SU-DHL-6 (cell line): ENCODE data around the gene CHMP6.

Experiments
- H2AFZ ChIP-seq: fragments of 200-600 bp; sonication (generic); 2 replicates; pipeline ENCODE4 v1.6.1; 2014; ENCODE audit warnings: low read depth, mild to moderate bottlenecking, moderate library complexity, mixed read lengths, antibody characterized with exemption, low read length; ENCODE audit not compliant: severe bottlenecking
- H3F3A ChIP-seq: fragments of 200-600 bp; shearing (Covaris generic); 2 replicates; pipeline ENCODE4 v1.6.0; 2016; ENCODE audit warnings: antibody characterized with exemption, mild to moderate bottlenecking; ENCODE audit not compliant: insufficient read depth
- H3K27ac ChIP-seq: fragments of 200-600 bp; sonication (generic); 2 replicates; pipeline ENCODE4 v1.5.1; 2016; ENCODE audit warnings: low read depth, mild to moderate bottlenecking, low read length, moderate library complexity, mixed read lengths
- H3K27me3 ChIP-seq: fragments of 200-600 bp; sonication (generic), shearing (Covaris generic); 2 replicates; pipeline ENCODE4 v1.6.0; 2014; ENCODE audit warnings: mild to moderate bottlenecking, low read length
- H3K36me3 ChIP-seq: fragments of 200-600 bp; sonication (generic); 2 replicates; pipeline ENCODE4 v1.6.1; 2014; ENCODE audit warnings: mild to moderate bottlenecking, low read length, mixed read lengths
- H3K4me2 ChIP-seq: fragments of 300-600, 200-600 bp; shearing (Covaris generic), sonication (generic); 2 replicates; pipeline ENCODE4 v1.6.0; 2014; ENCODE audit warnings: low read length, low read depth, mild to moderate bottlenecking; ENCODE audit not compliant: poor library complexity, severe bottlenecking
- H3K4me3 ChIP-seq: fragments of 200-600 bp; sonication (generic); 2 replicates; pipeline ENCODE4 v1.5.1; 2014; ENCODE audit warnings: antibody characterized with exemption, low read length, mild to moderate bottlenecking, mixed read lengths; ENCODE audit not compliant: insufficient read depth, poor library complexity, severe bottlenecking
- H3K79me2 ChIP-seq: fragments of 200-600 bp; sonication (generic); 2 replicates; pipeline ENCODE4 v1.6.1; 2014; ENCODE audit warnings: mild to moderate bottlenecking, low read length, moderate library complexity; ENCODE audit not compliant: insufficient read depth
- H3K9ac ChIP-seq: fragments of 200-600 bp; sonication (generic); 2 replicates; pipeline ENCODE4 v1.7.0; 2014; ENCODE audit warnings: mild to moderate bottlenecking, low read length
- H3K9me2 ChIP-seq: fragments of 200-600 bp; sonication (generic); replicated peaks from 2 replicates; pipeline ENCODE4 v1.6.1; 2014; ENCODE audit warnings: low read length; ENCODE audit not compliant: insufficient read depth
- H3K9me3 ChIP-seq: fragments of 200-600 bp; sonication (generic); 2 replicates; pipeline ENCODE4 v1.6.1; 2014; ENCODE audit warnings: low read length, mixed read lengths; ENCODE audit not compliant: insufficient read depth
- H4K20me1 ChIP-seq: fragments of 200-600 bp; sonication (generic); 2 replicates; pipeline ENCODE4 v1.6.1; 2014; ENCODE audit warnings: low read depth, mild to moderate bottlenecking, antibody characterized with exemption, low read length, moderate library complexity, mixed read lengths
- CTCF ChIP-seq: fragments of 200-600 bp; sonication (generic); IDR thresholded peaks from one replicate; pipeline ENCODE4 v1.5.1; 2017; ENCODE audit warnings: antibody characterized with exemption, mild to moderate bottlenecking, low read length, moderate library complexity; ENCODE audit not compliant: insufficient read depth, poor library complexity, severe bottlenecking
- EZH2phosphoT487 ChIP-seq: fragments of 200-600 bp; sonication (generic), shearing (Covaris generic); conservative IDR thresholded peaks from 2 replicates; pipeline ENCODE4 v1.6.1; 2018; ENCODE audit warnings: mild to moderate bottlenecking, antibody characterized with exemption, low read length, moderate library complexity, mixed read lengths

CHMP6 gene

GRCh38 chr17:80947200-80947940 is 44.3 kb upstream of the CHMP6 start:
- Histone ChIP-seq H3K9me3 (no peaks in the 10 kb centered on the region), H3K27ac (no peak overlapping the region), H3K27me3 (no peaks in the 10 kb centered on the region), H4K20me1 (no peaks in the 10 kb centered on the region), H3K79me2 (no peaks in the 10 kb centered on the region), H3K36me3 (no peaks in the 10 kb centered on the region), H3K9me2 (no peaks in the 10 kb centered on the region), H3K4me2 (no peak overlapping the region), H3F3A (no peaks in the 10 kb centered on the region), H3K9ac (no peak overlapping the region), H2AFZ (no peak overlapping the region), H3K4me3 (no peak overlapping the region)
- no peak for TF ChIP-seq CTCF
- TF ChIP-seq EZH2phosphoT487, result no peak

- no peak overlapping the region for H2AFZ ChIP-seq
- H3F3A ChIP-seq, result no peaks in the 10 kb centered on the region
- H3K36me3 ChIP-seq, result no peaks in the 10 kb centered on the region
- no peaks in the 10 kb centered on the region for H3K79me2 ChIP-seq
- H3K27ac ChIP-seq, result no peak overlapping the region
- no peak overlapping the region for H3K4me2 ChIP-seq
- H3K4me3 ChIP-seq, result no peak overlapping the region
- no peaks in the 10 kb centered on the region for H3K9me2 ChIP-seq
- no peak overlapping the region for H3K9ac ChIP-seq
- H3K27me3 ChIP-seq, result no peaks in the 10 kb centered on the region
- no peaks in the 10 kb centered on the region for H4K20me1 ChIP-seq
- TF ChIP-seq EZH2phosphoT487 (no peak), CTCF (no peak)
- no peaks in the 10 kb centered on the region for H3K9me3 ChIP-seq
These were observed 43.3 kb upstream of the CHMP6 start for GRCh38 chr17:80948019-80948975.

- H3K9ac ChIP-seq, result no peak overlapping the region
These were observed 42.6 kb upstream of the CHMP6 start for GRCh38 chr17:80948976-80949450.

More at GRCh38 chr17:80948976-80949450, 42.6 kb upstream of the CHMP6 start:
- Histone ChIP-seq H3K9me2 (no peaks in the 10 kb centered on the region), H3K27ac (no peak overlapping the region), H3K9me3 (no peaks in the 10 kb centered on the region), H2AFZ (no peak overlapping the region), H4K20me1 (no peaks in the 10 kb centered on the region), H3K27me3 (no peaks in the 10 kb centered on the region), H3F3A (no peaks in the 10 kb centered on the region), H3K79me2 (no peaks in the 10 kb centered on the region), H3K36me3 (no peaks in the 10 kb centered on the region), H3K4me3 (no peak overlapping the region), H3K4me2 (no peak overlapping the region)
- TF ChIP-seq EZH2phosphoT487 (no peak), CTCF (no peak)
